HG03439 (cell line): Measurements from ENCODE around the gene KLHL3.

Experiments used
- ATAC-seq: cut with Tn5 transposase; IDR thresholded peaks from one replicate; pipeline ENCODE4 v1.9.1; 2021; ENCODE audit warnings: mild to moderate bottlenecking, moderate library complexity; ENCODE audit not compliant: unreplicated experiment

Gene KLHL3

DNA sequence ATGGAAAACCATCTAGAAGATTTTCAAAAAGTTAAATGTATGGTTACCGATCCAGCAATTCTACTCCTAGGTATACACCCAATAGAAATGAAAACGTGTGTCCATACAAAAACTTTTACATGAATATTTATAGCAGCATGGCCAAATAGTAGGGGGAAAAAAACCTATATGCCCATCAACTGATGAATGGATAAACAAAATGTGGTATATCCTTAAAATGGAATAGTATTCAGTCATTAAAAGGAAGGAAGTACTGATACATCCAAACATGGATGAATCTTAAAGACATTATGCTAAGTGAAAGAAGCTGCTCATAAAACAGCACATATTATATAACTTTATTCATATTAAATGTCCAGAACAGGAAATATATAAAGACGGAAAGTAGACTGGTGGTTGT lies 143.6 kb downstream of the KLHL3 start:
- ATAC-seq = no peak

DNA sequence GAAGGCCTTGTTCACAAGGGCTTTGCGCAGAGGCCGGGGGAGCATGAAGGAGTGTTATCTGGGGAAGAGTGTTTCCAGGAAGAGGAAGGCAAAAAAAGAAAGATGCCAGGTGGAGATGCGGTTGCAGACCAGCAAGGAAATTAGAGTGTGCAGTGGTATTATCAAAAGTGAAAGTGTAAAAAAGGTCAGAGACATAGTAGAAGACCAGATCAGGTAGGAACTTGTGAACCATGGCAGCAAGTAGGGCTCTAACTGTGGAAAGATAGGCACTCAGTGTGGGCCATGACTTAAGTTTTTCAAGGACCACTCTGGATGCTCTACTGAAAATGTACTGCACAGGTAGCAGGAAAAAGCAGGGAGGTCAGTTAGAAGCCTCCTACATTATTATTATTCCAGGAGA lies 146.7 kb downstream of the KLHL3 start:
- no peak for ATAC-seq

DNA sequence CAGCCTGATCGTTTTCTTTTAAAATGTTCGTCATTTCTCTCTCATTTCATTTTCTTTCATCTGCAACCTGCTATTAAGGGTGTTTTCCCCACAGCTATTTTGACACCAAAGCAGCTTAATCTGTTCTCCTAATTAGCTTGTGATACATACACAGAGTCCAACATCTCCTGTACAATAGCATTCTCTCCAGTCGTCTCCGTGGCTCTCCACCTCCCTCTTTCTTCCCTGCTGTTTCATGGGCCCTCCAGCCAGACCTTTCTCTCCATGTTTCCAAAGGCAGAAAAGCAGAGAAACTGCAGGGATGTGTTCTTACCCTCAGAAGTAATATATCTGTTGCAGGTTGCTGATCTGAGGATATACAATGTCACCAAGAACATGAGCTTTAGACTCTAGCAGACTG lies 148.0 kb downstream of the KLHL3 start:
- no peak for ATAC-seq

DNA sequence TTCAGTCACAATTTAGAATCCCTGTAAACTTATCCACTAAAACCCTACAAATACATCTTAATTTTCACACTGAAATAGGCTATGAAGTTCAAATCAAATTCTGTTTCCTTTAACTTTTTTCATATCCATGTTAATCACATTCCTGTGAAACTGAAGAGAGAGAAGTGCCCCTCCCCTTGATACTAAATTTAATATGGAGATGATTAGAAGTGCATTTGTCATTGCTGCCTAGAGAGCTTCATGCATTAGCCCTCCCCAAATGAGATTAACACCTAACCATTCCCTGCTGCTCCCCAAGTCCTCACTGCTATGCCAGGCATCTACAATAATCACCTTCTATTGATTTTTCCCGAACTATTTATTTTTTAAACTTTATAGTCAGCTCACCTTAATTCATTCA lies 151.6 kb downstream of the KLHL3 start:
- ATAC-seq = no peak

DNA sequence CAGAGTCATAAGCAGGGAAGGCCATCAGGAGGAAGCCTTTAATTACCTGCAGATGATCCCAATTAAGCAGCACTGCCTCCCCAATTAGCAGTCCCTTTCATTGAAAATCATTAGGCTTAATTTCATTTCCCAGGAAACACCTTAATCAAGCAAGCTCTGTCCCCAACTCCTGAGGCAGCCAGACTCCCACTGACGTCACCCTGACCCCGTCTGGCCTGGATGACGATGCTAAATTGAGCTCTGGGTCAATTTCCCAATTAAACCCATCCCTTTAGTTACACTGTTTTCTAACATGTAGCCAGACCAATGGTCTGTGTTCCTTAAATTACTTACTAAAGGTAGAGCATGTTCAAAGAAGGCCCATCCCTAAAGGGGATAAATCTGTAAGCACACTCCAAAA lies 152.8 kb downstream of the KLHL3 start:
- ATAC-seq = no peak

DNA sequence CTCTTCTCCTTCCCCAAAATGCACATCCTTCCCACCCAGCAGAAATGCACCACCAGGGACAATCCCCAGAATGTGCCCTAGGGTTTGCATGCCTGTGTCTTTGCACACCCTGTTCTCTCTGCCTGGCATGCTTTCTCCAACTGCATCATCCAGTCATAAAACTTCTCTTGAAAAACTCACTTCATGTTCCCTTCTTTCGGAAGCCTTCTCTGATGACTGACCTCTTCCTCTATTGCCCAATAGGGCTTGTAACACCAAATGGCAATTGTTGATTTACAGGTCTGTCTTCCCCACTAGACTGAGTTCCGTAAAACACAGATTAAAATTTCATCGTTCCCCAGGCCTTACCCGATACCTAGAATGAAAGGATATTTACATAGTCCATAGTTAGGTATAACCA lies 153.7 kb downstream of the KLHL3 start:
- ATAC-seq = no peak

DNA sequence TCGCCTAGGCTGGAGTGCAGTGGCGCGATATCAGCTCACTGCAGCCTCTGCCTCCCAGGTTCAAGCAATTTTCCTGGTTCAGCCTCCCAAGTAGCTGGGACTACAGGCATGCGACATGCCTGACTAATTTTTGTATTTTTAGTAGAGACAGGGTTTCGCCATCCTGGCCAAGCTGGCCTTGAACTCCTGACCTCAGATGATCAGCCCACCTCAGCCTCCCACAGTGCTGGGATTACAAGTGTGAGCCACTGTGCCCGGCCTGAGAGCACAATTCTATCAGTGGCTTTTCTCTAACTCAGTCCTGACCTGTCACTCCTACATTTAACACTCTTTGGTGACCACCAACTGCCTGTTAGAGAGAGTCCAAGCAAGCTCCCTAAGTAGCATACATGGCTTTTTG lies 154.1 kb downstream of the KLHL3 start:
- ATAC-seq = no peak

DNA sequence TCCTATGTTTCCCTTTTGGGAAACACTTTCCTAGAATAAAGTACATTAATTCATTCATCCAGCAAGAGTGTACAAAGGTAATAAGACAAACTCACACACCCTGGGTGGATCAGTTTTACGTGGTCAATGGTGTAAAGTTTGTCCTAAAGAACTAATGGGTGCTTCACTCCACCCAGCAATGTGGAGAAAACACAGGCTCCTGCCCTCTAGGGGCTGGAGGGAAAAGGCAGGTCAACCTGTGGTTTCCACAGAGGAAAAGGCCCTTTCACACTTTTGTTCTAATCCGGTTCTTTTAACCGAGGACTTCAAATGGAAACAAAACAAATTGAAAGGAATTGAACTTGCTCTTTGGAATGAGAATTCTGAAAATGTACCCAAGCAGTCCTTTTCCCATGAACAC lies 155.9 kb downstream of the KLHL3 start:
- ATAC-seq = no peak

DNA sequence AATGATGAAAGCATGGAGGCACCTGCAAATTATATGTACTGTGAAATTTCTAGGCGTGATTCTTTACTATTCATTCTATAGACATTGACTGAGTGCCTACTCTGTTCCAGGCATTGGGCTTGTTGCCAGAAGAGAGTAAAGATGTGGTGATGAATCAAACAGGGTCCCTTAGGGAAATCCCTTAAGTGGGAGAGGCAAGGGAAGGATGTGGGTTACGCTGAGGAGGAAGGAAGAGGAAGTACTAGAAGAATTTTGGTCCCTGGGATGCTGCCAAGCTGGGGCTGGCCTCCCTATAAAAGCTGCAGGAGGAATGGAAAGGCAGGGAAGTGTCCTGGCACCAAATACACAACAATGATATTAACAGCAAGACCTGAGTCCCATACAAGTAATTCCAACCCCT lies 160.0 kb downstream of the KLHL3 start:
- ATAC-seq = no peak

DNA sequence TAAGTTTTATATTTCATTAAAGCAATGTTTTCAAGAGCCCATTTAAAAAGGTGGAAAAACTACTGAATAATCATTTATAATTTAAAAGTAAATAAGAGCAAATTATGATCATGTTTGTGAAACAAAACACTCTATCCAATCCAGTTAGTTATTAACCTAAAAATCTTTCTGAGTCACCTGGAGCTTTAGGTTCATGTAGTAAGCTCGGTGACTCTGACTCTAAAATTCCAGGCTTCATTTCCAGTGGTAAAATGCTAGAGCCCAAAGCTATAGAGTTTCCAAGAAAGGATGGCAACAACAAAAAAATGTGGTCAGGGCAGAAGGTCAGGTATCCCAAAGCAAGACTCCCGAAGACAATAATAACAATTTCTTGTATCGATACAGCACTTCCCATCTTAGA lies 160.7 kb downstream of the KLHL3 start:
- ATAC-seq = no peak

DNA sequence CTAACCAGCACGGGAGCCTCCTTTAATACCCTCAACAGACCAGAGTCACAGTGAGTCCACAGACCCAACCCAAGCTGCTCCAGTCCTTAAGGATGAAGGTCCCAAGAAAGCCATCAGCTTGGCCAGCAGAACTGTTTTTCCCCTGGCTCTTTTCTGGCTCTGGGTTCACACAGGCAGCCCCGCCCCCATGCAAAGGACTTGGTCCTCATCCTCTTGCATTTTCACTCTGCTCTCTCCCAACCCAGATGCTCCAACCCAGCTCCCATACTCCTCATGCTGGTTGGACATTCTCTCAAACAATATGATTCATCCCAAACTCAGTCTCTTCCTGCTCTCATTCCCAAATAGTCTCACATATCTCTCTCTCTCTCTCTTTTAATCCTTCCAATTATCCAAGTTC lies 162.5 kb downstream of the KLHL3 start:
- ATAC-seq = no peak

DNA sequence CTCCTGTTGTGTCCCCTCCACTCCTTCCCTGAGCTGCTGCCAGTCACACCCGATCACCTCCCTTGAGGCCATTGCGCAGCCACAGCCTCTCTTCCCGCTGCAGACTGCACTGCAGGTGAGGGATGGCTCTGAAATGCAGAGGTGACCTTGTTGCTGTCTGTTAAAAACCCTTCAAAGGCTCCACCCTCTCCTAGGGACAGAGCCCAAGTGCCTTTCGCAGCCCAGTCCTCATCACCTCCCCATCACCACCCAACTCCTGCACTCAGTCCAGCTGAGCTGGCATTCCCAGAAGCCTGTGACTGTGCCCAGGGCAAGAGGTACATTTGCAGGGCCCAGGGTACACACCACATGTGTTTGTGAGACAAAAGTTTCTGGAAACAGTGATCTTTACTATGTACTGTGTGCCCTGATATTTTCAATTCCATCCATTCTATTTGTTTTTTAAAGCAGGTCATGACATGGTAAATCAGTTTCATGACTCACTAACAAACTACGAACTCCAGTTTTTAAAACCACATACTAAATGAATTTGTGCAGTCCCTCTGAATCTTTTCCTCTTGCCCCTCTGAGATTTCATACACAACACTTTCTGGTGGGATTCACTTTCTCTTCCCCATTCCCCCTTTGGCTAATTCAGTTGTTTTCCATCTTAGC lies 163.7 kb downstream of the KLHL3 start:
- no peak for ATAC-seq

DNA sequence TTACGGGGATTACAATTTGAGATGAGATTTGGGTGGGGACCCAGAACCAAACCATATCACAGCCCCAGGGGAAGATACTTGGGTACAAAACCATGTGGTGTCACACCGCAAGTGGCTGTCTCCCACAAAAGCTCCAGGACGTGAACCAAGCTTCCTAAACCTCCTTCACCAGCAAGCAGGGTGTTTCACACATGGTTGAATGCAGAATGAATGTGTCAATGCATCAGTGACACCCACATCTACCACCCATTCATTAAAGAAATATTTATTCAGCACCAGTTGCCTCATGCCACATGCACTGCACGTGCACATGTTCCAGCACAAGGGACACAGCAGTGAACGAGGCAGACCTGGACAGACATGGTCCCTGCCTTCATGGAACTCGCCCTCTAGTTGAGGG lies 165.8 kb downstream of the KLHL3 start:
- no peak for ATAC-seq
